ENCODE measurements around the gene DUSP1.

DNA sequence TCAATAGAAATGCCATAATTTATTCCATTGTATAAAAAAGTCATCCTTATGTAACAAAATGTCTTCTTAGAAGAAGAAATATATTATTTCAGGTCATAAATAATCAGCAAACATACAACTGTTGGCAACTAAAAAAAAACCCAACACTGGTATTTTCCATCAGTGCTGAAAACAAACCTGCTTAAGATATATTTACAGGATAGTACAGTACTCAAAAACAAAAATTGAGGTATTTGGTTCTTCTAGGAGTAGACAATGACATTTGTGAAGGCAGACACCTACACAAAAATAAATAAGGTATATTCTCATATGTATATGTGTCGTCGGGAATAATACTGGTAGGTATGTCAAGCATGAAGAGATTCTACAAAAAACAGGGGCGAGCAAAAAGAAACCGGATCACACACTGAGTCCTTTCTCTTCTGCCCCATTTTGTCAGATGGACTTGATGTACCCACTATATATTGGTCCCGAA is 2.9 kb downstream of the DUSP1 start:
- TF ChIP-seq EZH2 (IDR thresholded peaks at IDR 0.05; ENCODE audit: borderline replicate concordance, low read length), result no peak
- TF ChIP-seq, protein P1, sequence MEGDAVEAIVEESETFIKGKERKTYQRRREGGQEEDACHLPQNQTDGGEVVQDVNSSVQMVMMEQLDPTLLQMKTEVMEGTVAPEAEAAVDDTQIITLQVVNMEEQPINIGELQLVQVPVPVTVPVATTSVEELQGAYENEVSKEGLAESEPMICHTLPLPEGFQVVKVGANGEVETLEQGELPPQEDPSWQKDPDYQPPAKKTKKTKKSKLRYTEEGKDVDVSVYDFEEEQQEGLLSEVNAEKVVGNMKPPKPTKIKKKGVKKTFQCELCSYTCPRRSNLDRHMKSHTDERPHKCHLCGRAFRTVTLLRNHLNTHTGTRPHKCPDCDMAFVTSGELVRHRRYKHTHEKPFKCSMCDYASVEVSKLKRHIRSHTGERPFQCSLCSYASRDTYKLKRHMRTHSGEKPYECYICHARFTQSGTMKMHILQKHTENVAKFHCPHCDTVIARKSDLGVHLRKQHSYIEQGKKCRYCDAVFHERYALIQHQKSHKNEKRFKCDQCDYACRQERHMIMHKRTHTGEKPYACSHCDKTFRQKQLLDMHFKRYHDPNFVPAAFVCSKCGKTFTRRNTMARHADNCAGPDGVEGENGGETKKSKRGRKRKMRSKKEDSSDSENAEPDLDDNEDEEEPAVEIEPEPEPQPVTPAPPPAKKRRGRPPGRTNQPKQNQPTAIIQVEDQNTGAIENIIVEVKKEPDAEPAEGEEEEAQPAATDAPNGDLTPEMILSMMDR (conservative IDR thresholded peaks at IDR 0.05 in 1 of 2, IDR thresholded peaks at IDR 0.05 in 1 of 2; ENCODE audit: extremely low read depth in 1 of 2, insufficient read depth in 1 of 2, low read depth in 1 of 2, low read length in 2 of 2), result no peak

All from mammary epithelial cell (primary cell).